CD4-positive, alpha-beta T cell treated with Interleukin-21 for 1 hour (primary cell): ENCODE data around the gene UMODL1.

Experiments used
- DNase-seq: peaks from one replicate; pipeline ENCODE4 v3.0.0-alpha.2; 2020

UMODL1 gene

GRCh38 chr21:42080788-42081083 is 9.6 kb downstream of the UMODL1 start:
- no peak for DNase-seq

- no peak for DNase-seq
These were observed 10.0 kb downstream of the UMODL1 start for GRCh38 chr21:42081138-42081537.

GRCh38 chr21:42081931-42082381 is 10.8 kb downstream of the UMODL1 start:
- DNase-seq, result no peak

GRCh38 chr21:42082501-42083360 is 11.6 kb downstream of the UMODL1 start:
- no peak for DNase-seq

- no peak for DNase-seq
These were observed 12.2 kb downstream of the UMODL1 start for GRCh38 chr21:42083361-42083690.

- DNase-seq, result no peak
These were observed 13.0 kb downstream of the UMODL1 start for GRCh38 chr21:42084079-42084478.

GRCh38 chr21:42085246-42086077 is 14.3 kb downstream of the UMODL1 start:
- no peak for DNase-seq

GRCh38 chr21:42086969-42087368 is 15.9 kb downstream of the UMODL1 start:
- DNase-seq, result no peak

GRCh38 chr21:42088148-42088547 is 17.0 kb downstream of the UMODL1 start:
- DNase-seq, result no peak

GRCh38 chr21:42088658-42089057 is 17.5 kb downstream of the UMODL1 start:
- no peak for DNase-seq

- no peak for DNase-seq
These were observed 18.0 kb downstream of the UMODL1 start for GRCh38 chr21:42089093-42089631.

GRCh38 chr21:42089665-42090310 is 18.7 kb downstream of the UMODL1 start:
- DNase-seq, result no peak

GRCh38 chr21:42091899-42092508 is 20.9 kb downstream of the UMODL1 start:
- no peak for DNase-seq

GRCh38 chr21:42092771-42093170 is 21.7 kb downstream of the UMODL1 start:
- no peak for DNase-seq

GRCh38 chr21:42093186-42093585 is 22.1 kb downstream of the UMODL1 start:
- no peak for DNase-seq

- DNase-seq, result no peak
These were observed 22.9 kb downstream of the UMODL1 start for GRCh38 chr21:42093991-42094421.

GRCh38 chr21:42094811-42095210 is 23.7 kb downstream of the UMODL1 start:
- no peak for DNase-seq

- DNase-seq, result no peak
These were observed 24.5 kb downstream of the UMODL1 start for GRCh38 chr21:42095581-42095980.

GRCh38 chr21:42096566-42096965 is 25.4 kb downstream of the UMODL1 start:
- DNase-seq, result no peak

GRCh38 chr21:42097274-42097673 is 26.2 kb downstream of the UMODL1 start:
- DNase-seq, result no peak

- DNase-seq, result no peak
These were observed 26.8 kb downstream of the UMODL1 start for GRCh38 chr21:42097860-42098454.

GRCh38 chr21:42098957-42099505 is 27.9 kb downstream of the UMODL1 start:
- DNase-seq, result no peak
